Stimulated activated CD4-positive, alpha-beta T cell treated with anti-CD3 and anti-CD28 coated beads, Interleukin-1b, Interleukin-23, amount 100 ng/mL, for 4 hours (primary cell): ENCODE measurements around the gene ARL16.

Experiments used
- DNase-seq, 2 donors: peaks; one replicate each; pipeline ENCODE4 v3.0.0-alpha.2; 2020; ENCODE audit warnings: low read depth in 2 of 2

Gene ARL16

DNA sequence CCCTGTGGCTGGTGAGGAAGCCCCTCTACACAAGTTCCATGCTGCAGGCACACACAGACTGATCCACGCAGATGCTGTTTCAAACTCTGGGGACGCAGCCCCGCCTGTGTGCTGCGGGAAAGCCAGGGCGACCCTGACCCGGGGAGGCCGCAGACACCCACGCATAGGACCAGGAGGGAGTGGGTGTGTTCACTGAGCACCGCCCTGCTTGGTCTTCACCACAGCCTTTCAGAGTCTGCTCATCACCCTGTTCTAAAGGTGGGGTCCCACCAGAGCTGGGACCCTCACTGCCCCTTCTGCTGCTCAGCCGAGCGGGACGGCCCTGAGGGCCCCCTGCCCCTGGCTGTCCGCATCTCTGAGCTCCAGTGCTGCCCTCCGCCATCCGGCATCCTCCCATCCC, 39.1 kb downstream of the ARL16 start:
- no peak for DNase-seq

DNA sequence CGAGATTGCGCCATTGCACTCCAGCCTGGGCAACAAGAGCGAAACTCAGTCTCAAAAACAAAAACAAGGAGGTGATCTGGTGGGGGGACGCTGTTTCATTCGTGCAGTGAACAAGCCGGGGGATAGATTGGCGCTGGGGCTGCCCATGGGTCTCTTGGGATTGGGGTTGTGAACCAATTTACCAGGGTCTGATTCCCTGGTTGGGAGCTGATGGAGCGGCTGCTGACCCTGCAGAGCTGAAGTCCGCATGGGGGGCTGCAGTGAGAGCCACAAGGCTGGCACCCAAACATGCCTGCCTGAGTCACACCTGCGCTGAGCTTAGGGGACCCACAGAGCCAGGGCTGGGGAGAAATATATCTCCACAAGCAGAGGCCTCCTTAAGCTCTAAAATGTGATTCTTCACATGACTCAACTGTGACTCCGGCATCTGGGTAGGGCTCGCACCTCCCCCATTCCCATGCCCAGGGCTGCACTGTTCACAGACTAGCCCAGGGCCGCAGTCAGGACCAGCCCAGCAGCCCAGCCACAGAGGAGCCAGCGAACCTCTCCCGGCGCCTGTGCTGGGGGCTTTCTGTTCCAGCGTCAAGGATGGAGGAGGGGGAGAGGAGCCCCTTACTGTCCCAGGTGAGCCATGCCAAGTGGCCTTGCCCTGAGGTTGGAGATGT, 41.6 kb downstream of the ARL16 start:
- no peak for DNase-seq

DNA sequence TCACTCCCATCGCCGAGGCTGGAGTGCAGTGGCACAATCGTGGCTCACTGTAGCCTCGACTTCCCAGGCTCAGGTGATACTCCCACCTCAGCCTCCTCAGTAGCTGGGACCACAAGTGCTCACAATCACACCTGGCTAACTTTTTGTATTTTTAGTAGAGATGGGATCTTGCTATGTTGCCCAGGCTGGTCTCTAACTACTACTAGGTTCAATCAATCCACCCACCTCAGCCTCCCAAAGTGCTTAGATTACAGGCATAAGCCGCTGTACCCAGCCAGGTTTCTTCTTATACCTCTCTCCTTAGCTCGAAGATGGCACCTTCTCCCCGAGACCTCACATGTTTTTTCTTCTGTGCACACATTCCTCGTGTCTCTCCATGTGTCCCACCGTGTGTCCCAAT, 43.6 kb downstream of the ARL16 start:
- no peak for DNase-seq

DNA sequence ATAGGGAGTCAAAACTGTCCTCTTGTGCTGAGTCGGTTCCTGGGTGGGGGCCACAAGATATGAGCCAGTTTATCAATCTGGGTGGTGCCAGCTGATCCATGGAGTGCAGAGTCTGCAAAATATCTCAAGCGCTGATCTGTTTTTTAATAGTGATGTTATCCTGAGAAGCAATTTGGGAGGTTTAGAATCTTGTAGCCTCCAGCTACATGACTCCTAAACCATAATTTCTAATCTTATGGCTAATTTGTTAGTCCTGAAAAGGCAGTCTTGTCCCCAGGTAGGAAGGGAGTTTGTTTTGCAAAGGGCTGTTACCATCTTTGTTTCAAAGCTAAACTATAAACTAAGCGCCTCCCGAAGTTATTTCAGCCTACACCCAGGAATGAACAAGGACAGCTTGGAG, 44.9 kb downstream of the ARL16 start:
- DNase-seq: no peak

DNA sequence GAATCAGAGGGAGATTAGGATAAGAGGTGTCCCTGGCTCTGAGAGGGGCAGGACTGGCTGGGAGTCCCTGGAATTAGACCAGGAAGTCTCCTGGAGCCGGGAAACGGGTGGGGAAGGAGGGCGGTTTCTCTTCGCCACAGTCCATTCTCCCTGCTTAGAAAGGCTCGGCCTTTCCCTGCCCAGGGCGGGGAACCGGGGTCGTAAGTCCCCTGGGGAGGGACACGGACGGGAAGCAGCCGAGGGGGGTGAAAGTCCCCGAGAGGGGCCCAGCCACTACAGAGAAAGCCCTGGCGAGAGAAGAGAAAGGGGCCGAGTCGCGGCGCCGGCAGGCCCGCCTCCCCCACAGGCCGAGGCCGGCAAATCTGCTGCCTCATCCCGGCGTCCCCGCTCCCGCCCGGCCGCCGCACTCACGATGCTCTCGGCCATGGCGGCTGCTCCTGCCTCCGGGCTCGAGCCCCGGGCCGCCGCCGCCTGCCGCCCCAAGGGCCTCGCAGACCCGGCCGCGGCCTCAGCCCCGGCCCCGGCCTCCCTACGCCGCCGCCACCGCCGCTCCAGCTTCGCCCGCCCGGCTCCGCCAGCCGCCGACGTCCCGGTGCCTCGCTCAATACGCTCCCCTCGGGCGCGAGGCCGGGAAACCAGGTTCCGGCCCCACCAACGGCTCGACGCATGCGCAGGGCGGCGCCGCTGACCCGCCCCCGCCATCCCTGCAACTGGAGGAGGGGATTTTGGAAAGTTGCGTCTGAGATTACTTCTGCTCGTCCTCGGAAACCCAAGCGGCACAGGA, 46.9 kb downstream of the ARL16 start, which contains the start of the genes NPLOC4 and TSPAN10:
NPLOC4 (minus strand) TSS at position 608 of the 784 bp plus-strand sequence; CDS start at position 426, 182 bp downstream.
TSPAN10 (plus strand) TSS at position 692 of the 784 bp plus-strand sequence. CDS start 5,217 bp downstream, outside the sequence.
- DNase-seq: peak; percentile 86 to 87

DNA sequence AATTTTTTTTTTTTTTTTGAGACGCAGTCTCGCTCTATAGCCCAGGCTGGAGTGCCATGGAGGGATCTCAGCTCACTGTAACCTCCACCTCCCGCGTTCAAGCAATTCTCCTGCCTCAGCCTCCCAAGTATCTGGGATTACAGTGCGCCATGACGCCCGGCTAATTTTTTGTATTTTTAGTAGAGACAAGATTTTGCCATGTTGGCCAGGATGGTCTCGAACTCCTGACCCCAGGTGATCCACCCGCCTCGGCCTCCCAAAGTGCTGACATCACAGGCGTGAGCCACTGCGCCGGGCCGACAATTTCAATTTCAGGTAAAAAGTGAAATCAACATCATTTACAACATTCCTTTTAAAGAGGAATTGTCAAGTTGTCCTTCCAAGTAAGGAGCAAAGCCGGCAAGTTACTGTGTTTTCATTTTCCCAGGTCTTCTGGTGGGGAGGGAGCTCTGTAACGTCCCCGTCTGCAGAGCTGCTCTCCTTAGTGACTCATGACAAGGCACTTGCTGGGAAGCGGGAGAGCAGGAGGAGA, 47.6 kb downstream of the ARL16 start:
- DNase-seq: no peak

DNA sequence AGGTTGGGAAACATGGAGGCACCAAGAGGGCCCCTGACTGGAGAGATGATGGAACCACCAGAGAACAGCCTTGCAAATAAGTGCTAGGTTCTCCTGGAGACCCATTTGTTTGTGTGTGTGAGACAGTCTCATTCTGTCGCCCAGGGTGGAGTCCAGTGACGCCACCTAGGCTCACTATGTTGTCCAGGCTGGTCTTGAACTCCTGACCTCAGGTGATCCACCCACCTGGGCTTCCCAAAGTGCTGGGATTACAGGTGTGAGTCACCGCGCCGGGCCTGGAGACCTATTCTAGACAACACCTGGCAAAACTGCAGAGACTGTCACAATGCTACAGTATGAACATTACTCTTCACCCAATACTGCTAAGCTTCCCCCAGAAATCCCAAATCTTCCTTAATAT, 48.2 kb downstream of the ARL16 start:
- no peak for DNase-seq

DNA sequence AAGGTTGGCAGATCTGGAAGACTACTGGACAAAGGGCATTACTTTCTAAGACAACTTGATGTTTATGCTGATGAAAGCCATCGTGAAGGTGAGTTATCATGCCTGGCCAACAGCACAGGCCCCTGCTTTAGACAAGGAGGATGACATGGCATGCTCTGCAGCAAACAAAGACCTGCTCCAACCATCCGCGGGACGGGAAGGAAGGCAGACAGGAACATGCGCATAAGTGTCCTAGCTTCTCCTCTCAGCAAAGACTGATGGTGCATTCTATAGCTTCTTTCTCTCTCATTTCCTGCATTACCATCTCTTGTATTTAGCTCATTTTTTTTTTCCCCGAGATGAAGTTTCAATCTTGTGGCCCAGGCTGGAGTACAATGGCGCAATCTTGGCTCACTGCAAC, 52.1 kb downstream of the ARL16 start:
- DNase-seq: no peak
